GM18867 (cell line): ENCODE results near the gene NOC2L.
"Not testable (repeated sequence)": the region's sequence is repeated elsewhere in the genome, so short reads cannot be mapped to it uniquely, and the experiment has no call there.

ENCODE experiments used
- ATAC-seq: cut with Tn5 transposase; IDR thresholded peaks from one replicate; pipeline ENCODE4 v1.9.1; 2021; ENCODE audit warnings: mild to moderate bottlenecking, moderate library complexity; ENCODE audit not compliant: unreplicated experiment

NOC2L gene

DNA sequence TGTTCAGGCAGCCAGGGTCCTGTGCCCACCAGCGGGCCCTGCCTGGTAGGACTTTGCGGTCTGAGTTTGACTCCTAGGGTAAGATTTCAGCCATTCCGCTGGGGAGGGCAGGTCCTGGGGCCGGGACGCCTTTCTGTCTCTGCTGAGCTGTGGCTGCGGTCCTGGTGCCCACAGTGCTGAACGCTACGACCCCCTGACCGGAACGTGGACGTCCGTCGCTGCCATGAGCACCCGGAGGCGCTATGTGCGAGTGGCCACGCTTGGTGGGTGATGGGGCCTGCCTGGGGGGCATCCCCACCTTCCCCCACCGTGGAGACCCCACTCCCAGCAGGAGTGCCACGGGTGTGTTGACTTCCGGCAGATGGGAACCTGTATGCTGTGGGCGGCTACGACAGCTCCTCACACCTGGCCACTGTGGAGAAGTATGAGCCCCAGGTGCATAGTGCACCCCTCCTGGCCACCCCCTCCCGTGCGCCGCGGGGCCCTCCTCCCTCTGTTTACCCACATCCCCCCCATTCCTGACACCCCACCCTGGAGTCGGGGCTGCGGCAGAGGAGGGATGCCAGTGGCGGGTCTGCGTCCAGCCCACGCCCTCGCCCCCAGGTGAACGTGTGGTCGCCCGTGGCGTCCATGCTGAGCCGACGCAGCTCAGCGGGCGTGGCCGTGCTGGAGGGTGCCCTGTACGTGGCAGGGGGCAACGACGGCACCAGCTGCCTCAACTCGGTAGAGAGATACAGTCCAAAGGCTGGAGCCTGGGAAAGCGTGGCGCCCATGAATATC, 4.9 kb upstream of the NOC2L start:
- ATAC-seq, result no peak

DNA sequence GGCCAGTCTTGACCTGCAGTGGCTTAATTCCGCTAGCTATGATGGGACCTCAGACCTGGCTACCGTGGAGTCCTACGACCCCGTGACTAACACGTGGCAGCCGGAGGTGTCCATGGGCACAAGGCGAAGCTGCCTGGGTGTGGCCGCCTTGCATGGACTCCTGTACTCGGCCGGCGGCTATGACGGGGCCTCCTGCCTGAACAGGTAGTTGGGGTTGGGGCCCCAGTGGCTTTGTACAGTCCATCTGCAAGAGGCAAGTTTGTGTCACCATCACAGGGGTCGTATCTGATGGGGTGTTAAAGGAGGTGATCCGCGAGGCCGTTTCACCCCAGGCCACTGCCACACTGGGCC, 4.2 kb upstream of the NOC2L start:
- ATAC-seq, result no peak

DNA sequence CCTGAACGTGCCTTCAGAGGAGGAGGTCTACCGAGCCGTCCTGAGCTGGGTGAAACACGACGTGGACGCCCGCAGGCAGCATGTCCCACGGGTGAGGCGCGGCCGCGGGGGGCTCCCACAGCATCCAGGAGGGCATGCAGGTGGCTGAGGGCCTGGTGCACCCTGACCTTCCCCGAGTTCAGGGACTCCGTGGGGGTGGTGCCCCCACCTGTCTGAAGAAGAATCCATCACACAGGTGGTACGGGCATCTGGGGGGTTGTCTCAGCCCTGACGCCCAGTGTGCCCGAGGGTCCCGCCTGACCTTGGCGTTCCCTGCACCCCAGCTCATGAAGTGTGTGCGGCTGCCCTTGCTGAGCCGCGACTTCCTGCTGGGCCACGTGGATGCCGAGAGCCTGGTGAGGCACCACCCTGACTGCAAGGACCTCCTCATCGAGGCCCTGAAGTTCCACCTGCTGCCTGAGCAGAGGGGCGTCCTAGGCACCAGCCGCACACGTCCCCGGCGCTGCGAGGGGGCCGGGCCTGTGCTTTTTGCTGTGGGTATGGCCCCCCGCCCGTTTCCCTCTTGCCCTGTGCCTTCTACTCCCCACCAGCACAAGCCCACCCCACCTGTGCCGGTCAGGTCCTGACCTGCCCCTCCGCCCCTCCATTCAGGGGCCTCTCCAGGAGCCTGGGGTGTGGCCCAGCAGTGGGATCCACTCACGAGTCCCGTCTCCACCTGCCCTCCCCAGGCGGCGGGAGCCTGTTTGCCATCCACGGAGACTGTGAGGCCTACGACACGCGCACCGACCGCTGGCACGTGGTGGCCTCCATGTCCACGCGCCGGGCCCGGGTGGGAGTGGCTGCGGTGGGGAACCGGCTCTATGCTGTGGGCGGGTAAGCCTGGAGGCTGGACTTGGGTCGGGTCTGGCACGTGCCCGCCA, 3.6 kb upstream of the NOC2L start:
- ATAC-seq, result no peak

DNA sequence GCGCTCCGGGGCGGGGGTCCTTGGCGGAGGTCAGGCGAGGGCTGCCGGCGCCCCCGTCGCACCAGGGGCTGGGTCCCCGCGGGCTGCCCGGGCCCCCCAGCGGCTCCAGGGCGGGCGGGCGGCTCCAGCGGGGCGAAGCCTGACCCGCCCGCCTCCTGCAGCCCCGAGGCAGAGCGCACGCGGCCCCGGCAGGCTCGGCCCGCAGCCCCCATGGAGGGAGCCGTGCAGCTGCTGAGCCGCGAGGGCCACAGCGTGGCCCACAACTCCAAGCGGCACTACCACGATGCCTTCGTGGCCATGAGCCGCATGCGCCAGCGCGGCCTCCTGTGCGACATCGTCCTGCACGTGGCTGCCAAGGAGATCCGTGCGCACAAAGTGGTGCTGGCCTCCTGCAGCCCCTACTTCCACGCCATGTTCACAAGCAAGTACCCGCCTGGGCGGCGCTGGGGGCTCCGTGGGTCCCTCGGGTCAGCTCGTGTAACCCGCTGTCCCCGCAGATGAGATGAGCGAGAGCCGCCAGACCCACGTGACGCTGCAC, 2.1 kb upstream of the NOC2L start:
- ATAC-seq, result no peak

DNA sequence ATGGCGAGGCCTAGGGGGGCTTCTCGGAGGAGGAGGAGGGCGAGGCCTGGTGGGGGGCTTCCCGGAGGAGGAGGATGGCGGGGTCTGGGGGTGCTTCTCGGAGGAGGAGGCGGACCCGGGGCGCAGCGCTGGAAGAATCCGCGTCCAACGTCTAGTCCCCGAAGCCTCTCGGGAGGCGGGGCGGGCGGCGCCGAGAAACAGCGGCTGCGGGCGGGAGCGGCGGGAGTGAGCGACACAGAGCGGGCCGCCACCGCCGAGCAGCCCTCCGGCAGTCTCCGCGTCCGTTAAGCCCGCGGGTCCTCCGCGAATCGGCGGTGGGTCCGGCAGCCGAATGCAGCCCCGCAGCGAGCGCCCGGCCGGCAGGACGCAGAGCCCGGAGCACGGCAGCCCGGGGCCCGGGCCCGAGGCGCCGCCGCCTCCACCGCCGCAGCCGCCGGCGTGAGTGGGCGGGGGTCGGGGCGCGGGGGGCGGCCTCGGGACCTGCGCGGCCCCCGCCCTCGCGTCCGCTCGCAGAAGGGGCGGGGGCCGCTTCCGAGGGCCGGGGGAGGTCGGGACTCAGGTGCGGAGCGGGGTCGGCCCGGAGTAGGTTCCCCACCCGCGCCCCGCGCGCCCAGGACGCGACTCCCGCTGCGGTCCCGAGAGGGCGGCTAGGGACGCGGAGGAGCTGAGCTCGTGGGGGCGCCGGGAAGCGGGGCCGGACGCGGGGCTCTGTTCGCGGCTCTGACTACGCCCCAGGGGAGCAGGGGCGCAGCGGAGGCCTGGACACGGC, 1.5 kb upstream of the NOC2L start, which contains the start of gene KLHL17:
KLHL17 (plus strand) TSS at position 222 of the 769 bp plus-strand sequence; CDS start at position 332, 110 bp downstream.
- ATAC-seq, result peak; percentile 42

DNA sequence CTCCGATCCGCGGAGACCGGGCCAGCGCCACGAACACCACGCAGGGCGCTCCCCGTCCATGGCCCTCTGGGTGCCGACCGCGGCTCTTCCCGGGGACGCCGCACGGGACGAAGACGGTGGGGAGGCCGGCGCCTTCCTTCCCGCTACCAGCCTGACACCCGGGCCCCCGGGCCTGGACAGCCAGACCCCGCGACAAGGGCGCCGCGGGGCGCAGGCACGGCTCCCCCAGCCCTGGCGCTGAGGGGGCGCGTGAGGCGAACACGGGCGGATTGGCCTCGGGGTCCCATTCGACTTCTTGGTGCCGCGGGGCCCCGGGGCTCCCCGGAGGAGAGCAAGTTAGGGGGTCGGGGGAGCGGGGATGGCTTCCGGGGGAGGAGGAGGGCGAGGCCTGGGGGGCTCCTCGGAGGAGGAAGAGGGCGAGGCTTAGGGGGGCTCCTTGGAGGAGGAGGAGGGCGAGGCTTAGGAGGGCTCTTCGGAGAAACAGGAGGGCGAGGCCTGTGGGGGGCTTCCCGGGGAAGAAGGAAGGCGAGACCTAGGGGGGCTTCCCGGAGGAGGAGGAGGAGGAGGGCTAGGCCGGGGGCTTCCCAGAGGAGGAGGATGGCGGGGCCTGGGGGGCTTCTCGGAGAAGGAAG, 791 bp upstream of the NOC2L start:
- no peak for ATAC-seq

DNA sequence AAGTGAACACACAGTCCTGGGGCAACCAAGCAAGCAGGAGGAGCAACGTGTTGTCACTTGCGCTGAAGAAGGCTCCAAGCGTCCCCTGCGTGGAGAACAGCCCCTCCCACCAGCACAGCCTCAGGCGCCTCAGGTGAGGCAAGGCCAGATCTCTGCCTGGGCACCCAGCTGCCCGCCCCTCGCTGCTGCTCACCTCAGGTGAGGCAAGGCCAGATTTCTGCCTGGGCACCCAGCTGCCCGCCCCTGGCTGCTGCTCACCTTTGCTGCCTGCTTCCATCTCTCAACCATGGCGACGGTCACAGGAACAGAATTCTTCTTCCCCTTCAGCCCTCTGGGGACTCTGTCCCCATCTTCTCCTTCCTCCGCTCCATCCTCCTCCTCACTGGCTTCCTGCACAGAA, 2.4 kb downstream of the NOC2L start:
- no peak for ATAC-seq

DNA sequence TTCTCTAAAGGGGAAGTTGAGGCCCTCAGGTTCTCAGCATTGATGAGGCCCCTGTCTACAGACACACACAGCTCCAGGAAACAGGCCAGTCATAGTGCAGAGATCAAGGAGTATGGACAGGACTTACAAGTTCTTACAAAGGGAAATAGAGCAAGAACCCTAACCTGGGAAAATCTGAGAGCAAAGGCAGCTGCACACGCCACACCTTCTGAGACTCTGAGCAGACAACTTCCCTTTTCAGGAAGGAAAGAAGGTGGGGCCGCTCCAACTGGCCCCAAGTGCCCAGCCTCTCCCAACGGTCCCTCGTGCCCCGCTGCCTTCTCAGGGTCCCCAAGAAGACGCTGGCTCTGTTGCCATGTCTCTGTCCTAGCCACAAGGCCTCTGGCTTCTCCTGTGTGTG, 3.6 kb downstream of the NOC2L start:
- ATAC-seq, result no peak

DNA sequence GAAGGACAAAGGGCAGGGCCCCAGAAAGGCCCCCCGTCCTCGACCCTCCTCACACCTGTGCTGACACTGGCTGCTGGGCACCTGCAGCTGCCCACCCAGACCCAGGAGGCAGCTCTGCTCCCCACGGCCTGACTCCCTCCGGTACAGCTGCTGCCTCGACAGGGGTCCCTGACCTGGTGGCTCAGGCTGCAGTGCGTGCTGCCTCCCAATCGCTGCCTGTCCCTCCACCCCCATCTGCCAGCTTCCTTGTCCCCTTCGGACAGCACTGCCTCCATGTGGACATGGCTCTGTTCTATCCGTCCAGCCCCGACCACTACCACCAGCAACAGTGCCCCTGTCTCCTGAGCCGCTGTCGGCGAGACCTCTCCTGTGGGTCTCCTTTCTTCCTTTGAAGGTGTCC, 4.1 kb downstream of the NOC2L start:
- ATAC-seq, result no peak

DNA sequence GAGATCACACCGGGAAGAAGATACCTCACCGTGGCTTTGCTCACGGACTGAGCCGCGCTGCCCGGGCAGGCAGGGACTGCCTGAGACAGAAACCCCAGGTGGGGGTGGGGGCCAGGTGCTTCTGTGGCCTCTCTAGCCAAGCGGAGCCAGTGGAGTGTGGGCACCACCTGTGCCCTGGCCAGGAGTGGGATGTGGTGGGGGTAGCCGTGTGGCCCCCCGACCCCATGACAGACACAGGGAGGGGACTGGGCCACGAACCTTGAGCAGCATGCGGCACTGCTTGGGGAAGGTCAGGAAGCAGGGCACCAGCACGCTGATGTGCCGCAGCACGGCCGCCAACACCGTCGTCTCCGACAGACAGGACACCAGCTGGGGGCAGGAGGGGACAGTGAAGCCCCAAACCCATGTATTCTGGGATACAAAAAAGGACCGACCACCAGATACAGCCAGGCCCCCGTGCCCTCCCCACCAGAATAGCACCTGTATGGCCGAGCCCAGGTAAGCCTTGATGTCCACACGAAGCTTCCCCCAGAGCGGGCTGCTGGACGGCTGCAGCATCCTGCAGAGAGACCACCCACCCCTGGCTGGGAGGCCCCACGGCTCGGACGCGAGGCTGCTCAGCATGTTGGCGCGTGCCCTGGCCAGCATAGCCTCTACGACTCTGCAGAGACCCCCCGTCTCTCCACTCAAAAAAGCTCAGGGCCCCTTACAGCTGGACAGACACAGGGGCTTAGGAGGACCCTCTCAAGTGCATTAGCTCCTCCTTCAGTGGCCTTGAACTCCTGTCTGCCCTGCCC, 5.3 kb downstream of the NOC2L start:
- ATAC-seq, result no peak

DNA sequence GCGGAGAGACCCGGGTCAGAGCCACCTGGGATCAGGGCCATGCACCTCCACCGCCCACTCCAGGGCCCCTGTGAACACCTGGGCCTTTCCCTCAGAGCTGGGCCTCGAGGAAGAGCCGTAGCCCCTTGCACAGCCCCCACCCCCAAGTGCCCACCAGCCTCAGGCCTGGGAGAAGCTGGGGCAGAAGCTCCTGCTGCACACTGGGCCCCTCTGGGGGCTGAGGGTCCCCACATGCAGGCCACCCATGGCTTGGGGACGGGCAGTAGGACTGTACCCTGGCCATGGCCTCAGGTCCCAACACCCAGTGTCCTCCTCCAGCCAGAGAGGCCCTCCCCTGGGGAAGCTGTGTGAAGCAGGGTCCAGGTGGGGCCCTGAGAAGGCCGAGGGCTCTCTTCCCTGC, 6.5 kb downstream of the NOC2L start:
- ATAC-seq, result no peak

DNA sequence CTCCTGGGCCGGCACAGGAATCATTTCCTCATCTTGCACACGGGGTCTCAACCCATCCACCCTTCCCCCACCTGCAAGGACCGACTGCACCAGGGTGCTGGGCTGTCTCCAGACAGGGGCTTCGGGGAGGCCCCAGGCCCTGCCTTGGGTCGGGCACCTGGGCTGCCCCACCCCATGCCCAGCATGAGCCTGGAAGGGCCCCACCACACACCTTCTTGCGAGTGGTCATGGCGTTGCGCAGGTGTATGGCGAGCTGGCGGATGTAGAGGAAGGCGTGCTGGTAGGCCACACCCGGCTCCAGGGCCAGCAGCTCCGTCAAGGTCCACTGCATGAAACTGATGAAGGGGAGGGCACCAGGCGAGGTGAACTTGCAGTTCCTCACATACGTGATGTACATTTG, 6.9 kb downstream of the NOC2L start:
- ATAC-seq, result no peak

DNA sequence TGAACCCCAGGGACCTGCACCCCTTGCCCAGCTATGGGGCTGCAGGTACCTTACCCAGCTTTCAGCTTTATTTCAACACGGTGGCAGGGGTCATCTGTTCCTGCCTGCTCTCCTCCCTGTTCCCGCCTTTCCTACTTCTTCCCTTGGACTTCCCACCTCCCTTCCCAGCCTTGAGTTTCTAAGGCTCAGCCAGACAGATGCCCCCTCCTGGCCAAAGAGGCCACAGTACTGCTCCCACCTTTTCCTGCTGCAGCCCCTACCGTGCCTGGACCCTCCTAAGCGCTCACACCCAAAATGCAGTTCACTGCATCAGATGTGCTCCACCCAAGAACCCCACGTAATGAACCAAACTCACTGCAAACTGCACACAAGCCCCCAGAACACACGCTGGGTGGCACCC, 7.7 kb downstream of the NOC2L start:
- ATAC-seq, result no peak

DNA sequence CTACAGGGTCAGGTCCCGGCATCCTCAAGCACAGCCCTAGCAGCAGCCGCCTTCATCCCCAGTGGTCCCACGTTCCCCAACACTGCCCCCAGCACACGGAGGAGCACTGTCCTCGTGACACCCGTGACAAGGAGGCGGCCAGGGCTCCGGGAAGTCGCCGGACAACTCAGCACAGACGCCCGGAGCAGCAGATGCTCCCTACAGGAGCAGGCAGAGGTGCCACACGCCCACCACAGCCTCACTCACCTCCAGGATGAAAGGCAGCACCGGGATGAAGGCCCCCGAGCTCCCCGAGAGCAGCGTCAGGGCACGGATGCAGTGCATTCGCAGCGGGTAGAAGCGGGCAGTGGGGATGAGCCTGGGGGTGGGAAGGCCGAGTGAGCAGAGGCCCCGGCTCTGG, 8.2 kb downstream of the NOC2L start:
- no peak for ATAC-seq

DNA sequence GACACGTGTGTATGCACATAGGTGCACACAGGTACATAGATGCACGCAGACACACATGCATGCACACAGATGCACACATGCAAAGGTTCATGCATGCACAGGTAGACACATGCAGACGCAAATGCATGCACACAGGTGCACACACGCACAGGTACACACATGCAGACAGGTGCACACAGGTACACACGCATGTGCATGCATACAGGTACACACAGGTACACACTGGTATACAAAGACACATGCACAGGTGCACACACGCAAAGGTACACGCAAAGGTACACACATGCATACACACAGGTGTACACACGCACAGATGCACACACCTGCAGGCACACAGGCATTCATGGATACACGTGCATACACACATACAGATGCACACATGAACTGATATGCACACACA, 8.8 kb downstream of the NOC2L start:
- no peak for ATAC-seq

DNA sequence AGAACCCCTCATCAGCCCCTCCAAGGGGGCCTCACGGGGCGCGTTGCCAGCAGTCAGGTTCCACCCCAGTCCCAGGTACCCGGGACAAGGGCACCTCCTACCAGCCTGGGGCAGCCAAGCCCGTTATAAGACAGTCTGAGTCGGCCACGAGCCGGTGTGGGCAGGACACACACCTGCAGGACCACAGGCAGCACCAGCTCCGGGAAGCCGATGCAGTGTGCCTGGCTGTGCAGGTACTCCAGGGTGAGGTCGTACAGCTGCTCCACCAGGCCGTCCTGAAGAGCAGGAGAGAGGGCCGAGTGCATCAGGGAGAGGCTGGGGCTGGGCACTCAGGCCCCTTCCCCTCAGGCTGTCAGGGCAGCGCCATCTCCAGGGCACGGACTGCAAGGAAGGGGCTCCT, 11.1 kb downstream of the NOC2L start:
- no peak for ATAC-seq

DNA sequence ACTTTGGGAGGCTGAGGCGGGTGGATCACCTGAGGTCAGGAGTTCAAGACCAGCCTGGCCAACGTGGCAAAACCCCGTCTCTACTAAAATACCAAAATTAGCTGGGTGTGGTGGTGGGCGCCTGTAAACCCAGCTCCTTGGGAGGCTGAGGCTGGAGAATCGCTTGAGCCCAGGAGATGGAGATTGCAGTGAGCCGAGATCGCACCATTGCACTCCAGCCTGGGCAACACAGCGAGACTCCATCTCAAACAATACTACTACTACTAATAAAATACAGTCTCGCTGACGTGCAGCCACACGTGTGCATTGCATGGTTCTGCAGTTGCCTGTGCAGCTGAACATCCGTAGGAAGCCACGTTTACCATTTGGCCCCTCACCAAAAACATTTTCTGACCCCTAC, 12.2 kb downstream of the NOC2L start:
- not testable (repeated sequence) for ATAC-seq

DNA sequence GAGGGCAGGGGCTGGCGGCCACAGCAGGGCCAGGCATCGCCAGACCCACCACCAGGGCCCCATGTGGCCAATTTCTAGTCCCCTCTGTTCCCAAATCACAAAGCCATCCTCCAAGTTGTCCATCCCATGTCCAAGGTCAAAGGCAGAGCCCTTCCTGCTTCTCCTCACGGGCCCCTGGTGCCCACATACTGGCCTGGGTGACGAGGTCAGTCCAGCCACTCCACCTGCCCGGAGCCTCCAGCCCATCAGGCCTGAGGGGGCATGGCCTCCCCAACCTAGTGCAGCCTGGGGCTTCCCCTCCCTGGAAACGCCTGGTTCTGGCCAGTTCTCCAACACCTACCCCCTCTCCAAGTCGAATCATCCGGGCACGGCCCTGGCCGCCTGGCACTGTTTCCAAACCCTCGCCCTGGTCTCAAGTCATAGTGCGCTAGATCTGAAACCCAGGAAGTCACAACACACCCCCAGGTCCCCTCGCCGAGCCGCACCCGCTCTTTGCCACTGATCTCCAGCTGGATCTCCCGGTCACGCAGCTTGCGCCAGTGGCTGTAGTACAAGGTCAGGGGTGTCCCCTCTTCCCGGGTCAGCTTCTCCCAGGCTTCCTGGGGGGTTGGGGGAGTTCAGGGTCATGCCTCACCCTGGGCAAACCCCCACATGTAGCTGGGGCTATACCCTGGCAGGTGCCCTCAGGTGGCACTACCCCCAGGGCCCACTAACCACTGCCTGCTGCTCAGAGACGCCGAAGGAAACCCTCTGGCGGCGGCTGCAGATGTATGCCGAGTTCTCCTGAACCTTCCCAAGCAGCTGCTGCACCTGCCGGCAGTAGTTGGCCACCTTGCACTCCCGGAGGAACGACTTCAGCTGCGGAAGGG, 13.1 kb downstream of the NOC2L start:
- ATAC-seq, result no peak
